ENCODE measurements around the gene HOXB5. TPM values are rescaled to one million over a fixed set of nuclear protein-coding genes. Genes with fewer than 3 reads are reported as not detected.
A peak's percentile ranks its signal among the peaks of the same experiment; 100 is the strongest.

HOXB5 gene
- total and polyA plus RNA-seq, 12 donors: 0.06 to 0.18 (median 0.15) TPM; not detected in 9

DNA sequence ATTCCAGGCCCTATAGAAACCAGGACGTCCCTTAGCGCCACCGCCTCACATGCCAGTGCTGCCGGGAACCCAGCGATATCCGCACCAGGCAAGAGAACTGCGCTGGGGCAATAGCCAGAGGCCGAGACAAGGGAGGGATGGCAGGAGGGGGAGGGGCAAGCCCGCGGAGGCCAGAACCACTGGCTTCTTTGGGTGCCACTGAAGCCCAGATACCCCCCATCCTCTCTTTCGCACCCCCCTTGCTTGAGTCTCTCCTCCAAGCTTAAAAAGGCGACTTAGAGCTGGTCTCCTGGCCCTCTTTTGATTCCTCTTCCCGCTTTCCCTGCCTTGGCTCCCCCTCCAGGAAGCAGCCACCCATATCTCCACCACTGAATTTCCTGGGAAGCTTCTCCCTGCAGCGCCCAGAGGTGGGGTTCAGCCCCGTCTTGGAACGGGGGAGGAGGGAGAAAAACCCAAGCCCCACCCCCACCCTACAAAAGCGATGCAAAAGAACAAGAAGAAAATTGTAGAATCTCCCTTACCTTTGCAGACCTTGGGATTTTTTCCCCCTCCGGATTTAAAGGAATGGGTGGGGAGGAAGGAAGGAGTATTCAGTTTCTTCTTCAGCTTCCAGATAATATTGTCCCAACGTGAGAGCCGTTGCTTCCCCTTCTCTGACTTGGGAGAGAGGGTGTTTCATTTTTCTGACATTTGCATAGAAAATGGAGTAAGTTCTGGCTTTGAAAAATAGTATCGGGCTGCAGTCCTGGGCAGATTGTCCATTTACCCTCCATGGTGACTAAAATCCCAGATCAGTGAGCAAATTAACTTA is 10.6 kb upstream of the HOXB5 start:
- DNase-seq (no peak), ATAC-seq (no peak)
- Histone ChIP-seq H3K27me3 (peaks cover 71 to 100% (median 99%) of the 10 kb centered on the region in 7 donors), H3K36me3 (no peaks in the 10 kb centered on the region), H3K9me3 (peaks cover 0 to 8% (median 0%) of the 10 kb centered on the region in 11 donors), H3K27ac (no peak overlapping the region), H3K4me1 (peaks cover 0 to 10% (median 4%) of the 10 kb centered on the region in 9 donors), H3K4me3 (no peak overlapping the region)
- TF ChIP-seq, protein P1, sequence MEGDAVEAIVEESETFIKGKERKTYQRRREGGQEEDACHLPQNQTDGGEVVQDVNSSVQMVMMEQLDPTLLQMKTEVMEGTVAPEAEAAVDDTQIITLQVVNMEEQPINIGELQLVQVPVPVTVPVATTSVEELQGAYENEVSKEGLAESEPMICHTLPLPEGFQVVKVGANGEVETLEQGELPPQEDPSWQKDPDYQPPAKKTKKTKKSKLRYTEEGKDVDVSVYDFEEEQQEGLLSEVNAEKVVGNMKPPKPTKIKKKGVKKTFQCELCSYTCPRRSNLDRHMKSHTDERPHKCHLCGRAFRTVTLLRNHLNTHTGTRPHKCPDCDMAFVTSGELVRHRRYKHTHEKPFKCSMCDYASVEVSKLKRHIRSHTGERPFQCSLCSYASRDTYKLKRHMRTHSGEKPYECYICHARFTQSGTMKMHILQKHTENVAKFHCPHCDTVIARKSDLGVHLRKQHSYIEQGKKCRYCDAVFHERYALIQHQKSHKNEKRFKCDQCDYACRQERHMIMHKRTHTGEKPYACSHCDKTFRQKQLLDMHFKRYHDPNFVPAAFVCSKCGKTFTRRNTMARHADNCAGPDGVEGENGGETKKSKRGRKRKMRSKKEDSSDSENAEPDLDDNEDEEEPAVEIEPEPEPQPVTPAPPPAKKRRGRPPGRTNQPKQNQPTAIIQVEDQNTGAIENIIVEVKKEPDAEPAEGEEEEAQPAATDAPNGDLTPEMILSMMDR (IDR thresholded peaks at IDR 0.05): no peak
- intact Hi-C loops (cut with DNase I): no loop called here
- 4 to 8% methylated on average over 21 of the region's 21 CpGs for WGBS, 2 donors

DNA sequence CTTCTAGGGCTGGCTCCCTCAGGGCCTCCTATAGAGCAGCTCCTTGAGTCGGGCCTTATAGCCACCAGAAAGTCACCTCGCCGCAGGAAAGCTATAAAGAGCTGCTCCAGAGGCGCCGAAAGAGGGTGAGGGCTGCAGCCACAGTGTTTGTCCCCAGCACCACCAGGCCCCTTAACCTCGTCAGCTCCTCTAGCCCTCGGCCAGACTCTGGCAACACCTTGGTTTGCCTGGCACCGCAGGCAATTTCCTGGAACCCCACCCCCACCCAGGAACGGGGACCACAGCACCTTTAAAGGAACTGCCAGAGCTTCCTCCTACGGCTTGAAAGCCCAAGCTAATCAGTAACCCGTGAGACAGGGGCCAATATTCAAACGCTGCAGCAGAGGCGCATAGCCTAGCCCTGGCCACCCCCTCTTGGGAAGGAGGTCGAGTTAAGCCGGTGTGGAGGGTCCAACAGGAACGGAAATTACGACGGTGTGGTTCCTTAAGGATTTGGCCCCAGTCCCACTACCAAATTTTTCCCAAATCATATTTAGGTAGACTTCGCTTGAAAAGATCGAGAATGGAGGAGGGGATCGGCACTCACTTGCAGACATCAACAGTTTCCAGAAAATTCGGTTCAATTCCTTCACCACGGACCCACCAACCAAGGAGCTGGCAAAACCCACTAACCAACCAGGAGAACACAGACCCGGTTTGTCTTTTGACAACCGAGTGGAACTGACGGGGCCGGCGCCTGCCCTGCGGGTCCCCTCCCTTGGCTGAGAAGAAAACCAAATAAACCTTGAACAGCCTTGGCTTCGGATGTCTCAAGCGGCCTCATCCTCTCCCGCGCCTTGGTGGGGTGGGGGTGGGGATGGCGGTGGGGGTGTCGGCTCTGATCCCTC is 8.2 kb upstream of the HOXB5 start:
- Histone ChIP-seq H3K36me3 (no peaks in the 10 kb centered on the region), H3K9me3 (peaks cover 0 to 8% (median 0%) of the 10 kb centered on the region in 11 donors), H3K27ac (no peak overlapping the region), H3K4me3 (peak overlapping the region in 1 of 10 donors; percentile 3), H3K27me3 (peaks cover 68 to 100% (median 99%) of the 10 kb centered on the region in 7 donors), H3K4me1 (peaks cover 0 to 28% (median 15%) of the 10 kb centered on the region in 9 donors)
- TF ChIP-seq, protein P1 (IDR thresholded peaks at IDR 0.05): no peak
- no peak for DNase-seq
- ATAC-seq: no peak
- intact Hi-C loops (cut with DNase I): no loop called here
- WGBS, 2 donors: 4 to 11% methylated on average over 35 of the region's 35 CpGs

DNA sequence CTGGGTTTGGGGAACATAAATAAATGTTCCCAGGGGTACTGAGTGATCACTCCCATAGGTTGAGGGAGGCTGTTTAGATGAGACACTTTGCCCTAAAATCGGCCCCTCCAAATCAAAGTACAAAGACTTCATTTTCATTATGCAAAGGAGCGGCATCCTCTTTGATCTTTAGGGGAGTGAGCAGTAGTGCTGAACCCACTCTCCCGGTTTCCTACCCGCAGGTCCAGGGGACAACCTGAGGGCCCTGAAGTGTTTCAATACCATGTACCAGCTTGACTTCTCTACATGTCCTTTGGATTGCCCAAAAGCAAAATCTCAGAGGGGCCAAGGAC is 7.6 kb upstream of the HOXB5 start:
- no peak for DNase-seq
- peaks cover 3 to 34% (median 16%) of the 10 kb centered on the region in 9 donors for H3K4me1 ChIP-seq
- intact Hi-C loops (cut with DNase I): no loop called here
- H3K27me3 ChIP-seq: peaks cover 67 to 100% (median 99%) of the 10 kb centered on the region in 7 donors
- ATAC-seq: no peak
- no peak overlapping the region for H3K27ac ChIP-seq
- peaks cover 0 to 8% (median 0%) of the 10 kb centered on the region in 11 donors for H3K9me3 ChIP-seq
- TF ChIP-seq, protein P1 (IDR thresholded peaks at IDR 0.05): no peak
- no peaks in the 10 kb centered on the region for H3K36me3 ChIP-seq
- WGBS, 2 donors: 19 to 23% methylated on average over 4 of the region's 4 CpGs
- no peak overlapping the region for H3K4me3 ChIP-seq
